ENCODE data around the gene FNDC10. TPM values are rescaled to one million over a fixed set of nuclear protein-coding genes. Genes with fewer than 3 reads are reported as not detected.

Gene FNDC10
- total and polyA plus RNA-seq, 10 of the 15 experiments (the other 5 are each of a cell fraction or from before 2014, with no cell fraction given), result 0.05 to 1.3 (median 0.25) TPM; not detected in 4

DNA sequence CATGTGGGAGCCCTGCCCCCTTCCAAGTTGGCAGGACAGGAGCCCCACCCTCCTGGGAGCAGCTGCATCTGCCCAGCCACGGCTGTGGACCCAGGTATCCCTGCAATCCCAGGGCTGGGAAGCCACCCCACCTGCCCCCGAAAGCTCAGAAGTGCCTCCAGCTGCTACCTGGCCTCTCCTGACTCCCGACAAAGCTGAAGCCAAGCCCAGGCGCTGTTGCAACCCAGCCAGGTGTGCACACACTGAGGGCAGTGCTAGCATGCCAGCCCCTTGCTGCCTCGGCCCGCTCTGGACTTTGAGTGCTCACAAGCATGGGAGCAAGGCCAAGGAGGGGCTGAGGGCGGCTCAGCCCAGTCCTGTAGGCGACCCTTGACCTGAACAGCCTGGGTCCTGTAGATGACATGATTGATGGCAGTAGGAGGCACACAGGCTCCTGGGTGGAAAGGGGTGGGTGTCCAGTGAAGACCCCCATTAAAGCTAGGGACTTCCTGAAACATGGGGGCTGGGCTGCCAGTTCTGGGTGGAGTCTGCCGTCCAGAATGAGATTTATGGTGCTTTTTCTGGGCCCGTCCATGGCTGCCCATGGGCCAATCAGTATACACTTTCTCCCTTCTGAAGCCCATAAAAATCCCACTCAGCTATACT lies 22.4 kb downstream of the FNDC10 start:
- ChIA-PET POLR2A (interaction anchor here (0.6 kb wide), 1 partner anchor 30 kb away, joined by 5 read pairs; no protein-coding TSS in a partner anchor), RAD21 (ENCODE audit: unreplicated experiment) (no interaction called here), CTCF (interaction anchor here (0.8 kb wide), 1 partner anchor 11 kb away, joined by 4 read pairs; no protein-coding TSS in a partner anchor), SMC1A (ENCODE audit: uncharacterized antibody, unreplicated experiment) (interaction anchor here (0.9 to 1.3 kb wide), 2 partner anchors 20 to 37 kb away, joined by 3 read pairs; no protein-coding TSS in a partner anchor)
- Histone ChIP-seq H4K20me1 (ENCODE audit: control insufficient read depth, insufficient read depth) (no peaks in the 10 kb centered on the region), H2AFZ (ENCODE audit: control insufficient read depth, low read depth, low read length) (no peak overlapping the region), H3K4me3 (no peak overlapping the region), H3K9ac (ENCODE audit: control insufficient read depth, insufficient read depth, low read length) (no peak overlapping the region), H3K27ac (ENCODE audit: control insufficient read depth, insufficient read depth) (no peak overlapping the region), H3K9me3 (replicated peaks; ENCODE audit: control insufficient read depth, insufficient read depth, low read length) (no peaks in the 10 kb centered on the region), H3K79me2 (ENCODE audit: control insufficient read depth, insufficient read depth, low read length) (peaks cover 27% of the 10 kb centered on the region), H3K36me3 (ENCODE audit: control insufficient read depth in 2 of 2, insufficient read depth in 2 of 2, low read length in 1 of 2) (no peaks in the 10 kb centered on the region), H3K4me1 (ENCODE audit: control insufficient read depth, insufficient read depth, low read length) (no peaks in the 10 kb centered on the region), H3K4me2 (ENCODE audit: control insufficient read depth, insufficient read depth) (no peak overlapping the region), H3K27me3 (replicated peaks in 1 of 2; ENCODE audit: control insufficient read depth in 2 of 2, insufficient read depth in 2 of 2, low read length in 1 of 2) (0 out of 4 replicates have a peak, but pooled peaks cover 0 to 3% of the 10 kb centered on the region in 2 experiments)
- DNase-seq (ENCODE audit: low read depth, low spot score) (no peak), FAIRE-seq (no peak), ATAC-seq (no peak)
- in situ Hi-C loops (cut with MboI), result no loop called here
- intact Hi-C loops (cut with micrococcal nuclease; ENCODE audit: unreplicated experiment), result no loop called here
- TF ChIP-seq YY1 (IDR thresholded peaks at IDR 0.05; ENCODE audit: low read depth, low read length) (no peak), RAD51 (IDR thresholded peaks at IDR 0.05) (no peak), CHD1 (IDR thresholded peaks at IDR 0.05; ENCODE audit: low read depth, low read length) (no peak), PBX3 (IDR thresholded peaks at IDR 0.05; ENCODE audit: insufficient replicate concordance, low read depth, low read length) (no peak), E2F8 (IDR thresholded peaks at IDR 0.05; ENCODE audit: low read depth, partially characterized antibody) (no peak), ASH2L (IDR thresholded peaks at IDR 0.05; ENCODE audit: borderline replicate concordance, low read depth) (no peak), STAT1 (conservative IDR thresholded peaks at IDR 0.05) (no peak), RAD21 (IDR thresholded peaks at IDR 0.05; ENCODE audit: insufficient read depth, low read depth, low read length) (no peak), MXI1 (IDR thresholded peaks at IDR 0.05; ENCODE audit: low read depth, low read length) (no peak), YBX1 (IDR thresholded peaks at IDR 0.05) (no peak)
- TF ChIP-seq, protein P1, sequence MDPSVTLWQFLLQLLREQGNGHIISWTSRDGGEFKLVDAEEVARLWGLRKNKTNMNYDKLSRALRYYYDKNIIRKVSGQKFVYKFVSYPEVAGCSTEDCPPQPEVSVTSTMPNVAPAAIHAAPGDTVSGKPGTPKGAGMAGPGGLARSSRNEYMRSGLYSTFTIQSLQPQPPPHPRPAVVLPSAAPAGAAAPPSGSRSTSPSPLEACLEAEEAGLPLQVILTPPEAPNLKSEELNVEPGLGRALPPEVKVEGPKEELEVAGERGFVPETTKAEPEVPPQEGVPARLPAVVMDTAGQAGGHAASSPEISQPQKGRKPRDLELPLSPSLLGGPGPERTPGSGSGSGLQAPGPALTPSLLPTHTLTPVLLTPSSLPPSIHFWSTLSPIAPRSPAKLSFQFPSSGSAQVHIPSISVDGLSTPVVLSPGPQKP (IDR thresholded peaks at IDR 0.05; ENCODE audit: low read depth, low read length), result no peak
- TF ChIP-seq, protein P2, sequence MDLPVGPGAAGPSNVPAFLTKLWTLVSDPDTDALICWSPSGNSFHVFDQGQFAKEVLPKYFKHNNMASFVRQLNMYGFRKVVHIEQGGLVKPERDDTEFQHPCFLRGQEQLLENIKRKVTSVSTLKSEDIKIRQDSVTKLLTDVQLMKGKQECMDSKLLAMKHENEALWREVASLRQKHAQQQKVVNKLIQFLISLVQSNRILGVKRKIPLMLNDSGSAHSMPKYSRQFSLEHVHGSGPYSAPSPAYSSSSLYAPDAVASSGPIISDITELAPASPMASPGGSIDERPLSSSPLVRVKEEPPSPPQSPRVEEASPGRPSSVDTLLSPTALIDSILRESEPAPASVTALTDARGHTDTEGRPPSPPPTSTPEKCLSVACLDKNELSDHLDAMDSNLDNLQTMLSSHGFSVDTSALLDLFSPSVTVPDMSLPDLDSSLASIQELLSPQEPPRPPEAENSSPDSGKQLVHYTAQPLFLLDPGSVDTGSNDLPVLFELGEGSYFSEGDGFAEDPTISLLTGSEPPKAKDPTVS (IDR thresholded peaks at IDR 0.05; ENCODE audit: low read depth, low read length), result no peak
- BruUV-seq (replicated peaks), result no TSS peak
- WGBS (ENCODE audit: insufficient coverage, insufficient replicate concordance, low lambda C conversion rate, missing lambda C conversion rate), result 38% methylated on average over 9 of the region's 10 CpGs
